CMK (cell line): ENCODE data around the gene DMRTA2.

Experiments
- DNase-seq: peaks from one replicate; pipeline ENCODE4 v3.0.0-alpha.2; 2010; ENCODE audit warnings: low read depth

Gene DMRTA2

GRCh38 chr1:50373532-50373931 is 49.7 kb downstream of the DMRTA2 start:
- no peak for DNase-seq

GRCh38 chr1:50371749-50372148 is 51.5 kb downstream of the DMRTA2 start:
- DNase-seq = no peak

GRCh38 chr1:50369830-50370229 is 53.4 kb downstream of the DMRTA2 start:
- no peak for DNase-seq

- no peak for DNase-seq
Measured at GRCh38 chr1:50369008-50369634, 54.1 kb downstream of the DMRTA2 start.

- DNase-seq = no peak
Measured at GRCh38 chr1:50368179-50369007, 54.9 kb downstream of the DMRTA2 start.
